Amniotic epithelial cell (primary cell): ENCODE data around the gene LRRC25.
A peak's percentile ranks its signal among the peaks of the same experiment; 100 is the strongest.
"Not testable (repeated sequence)": the region's sequence is repeated elsewhere in the genome, so short reads cannot be mapped to it uniquely, and the experiment has no call there.

Experiments
- DNase-seq: peaks from one replicate; pipeline ENCODE4 v3.0.0-alpha.2; 2010; ENCODE audit warnings: low read depth

The LRRC25 gene

DNA sequence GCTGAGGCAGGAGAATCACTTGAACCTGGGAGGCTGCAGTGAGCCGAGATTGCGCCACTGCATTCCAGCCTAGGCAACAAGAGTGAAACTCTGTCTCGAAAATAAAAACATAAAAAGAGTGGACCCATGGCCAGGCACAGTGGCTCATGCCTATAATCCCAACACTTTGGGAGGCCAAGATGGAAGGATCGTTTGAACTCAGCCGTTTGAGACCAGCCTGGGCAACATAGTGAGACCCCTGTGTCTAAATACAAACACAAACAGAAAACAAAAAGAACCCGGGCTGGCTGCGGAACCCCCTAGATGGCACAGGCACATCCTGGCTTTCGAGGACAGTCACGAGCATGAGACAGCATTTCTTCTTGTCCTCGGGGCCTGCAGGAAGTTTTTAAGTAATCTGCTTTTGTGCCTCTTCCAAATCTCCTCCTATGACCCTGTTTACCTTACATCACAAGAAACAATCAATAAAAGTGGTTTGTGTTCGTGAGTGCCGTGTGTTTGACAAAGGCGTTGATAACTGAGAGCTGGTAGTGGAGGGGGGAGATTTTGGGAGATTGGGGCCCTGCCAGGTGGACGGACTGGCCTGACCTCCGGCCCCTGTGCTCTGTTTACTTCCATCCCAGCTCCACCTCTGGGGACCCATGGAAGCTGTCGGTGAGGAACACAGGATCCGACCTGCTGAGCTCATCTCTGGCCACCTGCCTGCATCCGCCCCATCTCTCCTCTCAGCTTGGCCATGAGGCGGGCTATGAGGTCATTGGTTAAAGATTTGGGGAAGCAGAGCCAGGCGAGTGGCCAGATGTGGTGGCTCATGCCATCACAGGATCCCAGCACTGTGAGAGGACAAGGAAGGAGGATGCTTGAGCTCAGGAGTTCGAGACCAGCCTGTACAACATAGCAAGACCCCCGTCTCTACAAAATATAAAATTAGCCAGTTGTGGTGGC, 17.3 kb downstream of the LRRC25 start:
- DNase-seq, result peak; percentile 30

DNA sequence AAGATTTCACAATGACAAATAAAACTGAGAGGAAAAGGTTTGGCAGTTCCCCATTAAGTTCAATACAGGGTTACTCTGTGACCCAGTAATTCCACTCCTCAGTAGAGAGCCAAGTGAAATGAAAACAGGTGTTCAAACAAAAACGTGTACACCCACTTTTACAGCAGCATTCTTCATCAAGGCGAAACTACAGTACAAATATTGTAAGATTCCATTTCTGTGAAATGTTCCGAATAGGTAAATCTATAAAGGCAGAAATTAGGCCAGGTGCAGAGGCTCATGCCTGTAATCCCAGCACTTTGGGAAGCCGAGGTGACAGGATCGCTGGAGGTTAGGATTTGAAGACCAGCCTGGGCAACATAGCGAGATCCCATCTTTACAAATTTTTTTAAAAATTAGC, 20.4 kb downstream of the LRRC25 start:
- no peak for DNase-seq

DNA sequence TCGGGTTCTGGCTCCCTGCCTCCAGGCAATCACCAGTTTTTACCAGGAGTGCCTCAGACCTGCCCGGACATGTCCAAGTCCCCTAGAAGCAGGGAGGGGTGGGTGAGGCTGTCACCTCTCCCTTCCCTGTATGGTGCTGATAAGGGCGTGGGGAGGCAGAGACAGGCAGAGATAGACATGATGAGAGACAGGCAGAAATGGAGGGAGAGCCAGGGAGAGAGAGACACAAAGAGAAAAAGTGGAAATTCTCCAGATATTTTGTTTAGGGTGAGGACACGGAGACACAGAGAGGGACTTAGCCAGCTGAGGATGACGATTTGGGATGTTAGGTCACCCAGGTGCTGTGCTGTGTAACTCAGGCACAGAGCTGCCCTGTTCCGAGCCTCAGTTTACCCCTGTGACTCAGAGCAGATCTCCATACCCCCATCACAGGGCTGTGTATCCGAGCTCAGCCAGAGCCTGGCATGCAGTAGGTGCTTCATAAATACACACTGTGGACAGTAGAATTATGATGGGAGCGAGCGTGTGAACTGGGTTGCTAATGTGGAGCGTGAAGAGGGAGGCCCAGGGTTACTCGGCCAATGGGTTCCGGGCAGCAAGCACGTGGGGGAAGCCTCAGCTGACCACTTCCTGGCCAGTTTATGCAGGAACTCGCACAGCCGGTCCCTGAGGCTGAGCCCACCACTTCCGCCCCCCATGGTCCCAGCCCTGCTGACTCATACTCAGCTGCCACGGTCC, 23.4 kb downstream of the LRRC25 start:
- peak; percentile 99 for DNase-seq

DNA sequence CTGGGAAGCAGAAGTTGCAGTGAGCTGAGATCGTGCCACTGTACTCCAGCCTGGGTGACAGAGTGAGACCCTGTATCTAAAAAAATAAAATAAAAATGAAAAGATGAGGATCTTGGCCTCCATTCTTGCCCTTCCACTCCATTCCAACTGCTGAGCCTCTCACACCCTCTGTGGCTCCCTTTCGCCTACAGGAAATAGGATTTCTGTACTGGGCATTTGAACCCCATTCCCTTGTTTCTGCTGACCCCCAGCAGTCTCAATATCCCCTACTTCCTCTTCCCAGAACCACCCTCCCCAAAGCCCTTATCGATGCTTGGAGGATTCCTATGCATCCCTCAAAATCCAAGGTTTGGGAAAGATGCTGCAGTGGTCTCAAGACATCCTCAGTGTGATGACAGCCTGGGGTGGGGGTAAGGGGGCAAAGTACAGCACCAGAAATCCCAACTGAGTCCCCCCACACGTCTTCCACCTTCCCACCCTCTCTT, 24.0 kb downstream of the LRRC25 start:
- no peak for DNase-seq

DNA sequence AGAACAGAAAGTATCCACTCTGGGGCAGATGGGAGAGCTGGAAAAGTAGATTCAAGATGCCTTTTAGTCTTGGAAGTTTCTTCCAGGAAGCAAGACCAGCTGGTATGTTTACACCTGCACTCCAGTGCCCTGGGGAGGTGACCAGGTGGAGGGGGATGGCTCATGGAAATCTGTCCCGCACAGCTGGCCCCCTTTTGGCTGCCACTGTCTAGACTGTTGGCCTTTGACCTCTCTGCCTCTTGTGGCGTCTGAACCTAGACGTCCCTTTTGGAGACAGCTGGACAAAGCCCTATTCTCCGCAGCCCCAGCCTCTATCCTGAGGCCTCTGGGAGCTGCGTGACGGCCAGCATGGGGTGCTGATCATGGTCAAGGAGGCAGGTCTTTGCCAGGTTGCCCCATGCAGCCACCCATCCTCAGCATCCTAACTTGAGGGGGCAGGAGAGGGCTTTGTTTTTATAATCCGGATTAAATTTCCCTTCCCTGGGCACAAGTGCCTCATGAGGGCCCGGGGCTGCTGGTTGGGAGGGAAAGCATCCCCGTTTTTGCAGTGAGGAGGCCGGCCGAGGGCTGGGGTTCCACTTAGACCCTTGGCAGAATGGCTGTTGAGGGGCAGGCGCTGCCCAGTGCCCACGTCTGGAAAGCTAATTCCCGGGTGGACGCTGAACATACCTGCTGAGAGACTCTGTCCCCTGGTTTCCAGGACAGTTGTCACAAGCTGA, 28.8 kb downstream of the LRRC25 start:
- no peak for DNase-seq

DNA sequence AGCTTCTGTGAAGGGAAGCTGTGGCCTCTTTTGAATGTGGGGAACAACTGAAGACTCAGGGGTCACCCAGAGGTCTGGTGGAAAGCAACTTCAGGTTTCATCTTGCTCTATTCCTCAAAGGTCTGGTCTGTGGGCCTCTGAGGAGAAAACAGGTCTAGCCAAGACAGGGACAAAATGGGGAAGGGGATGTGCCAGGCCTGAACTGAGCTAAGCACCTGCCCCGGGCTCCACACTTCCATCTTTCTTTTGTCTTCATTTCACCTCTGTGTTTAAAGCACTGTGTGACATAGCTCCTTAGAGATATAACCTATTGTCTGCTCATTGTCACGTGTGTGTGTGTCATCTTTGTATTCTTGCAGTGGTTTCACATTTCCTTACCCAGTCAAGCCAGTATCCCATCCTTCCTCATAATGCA, 31.4 kb downstream of the LRRC25 start:
- DNase-seq, result no peak

DNA sequence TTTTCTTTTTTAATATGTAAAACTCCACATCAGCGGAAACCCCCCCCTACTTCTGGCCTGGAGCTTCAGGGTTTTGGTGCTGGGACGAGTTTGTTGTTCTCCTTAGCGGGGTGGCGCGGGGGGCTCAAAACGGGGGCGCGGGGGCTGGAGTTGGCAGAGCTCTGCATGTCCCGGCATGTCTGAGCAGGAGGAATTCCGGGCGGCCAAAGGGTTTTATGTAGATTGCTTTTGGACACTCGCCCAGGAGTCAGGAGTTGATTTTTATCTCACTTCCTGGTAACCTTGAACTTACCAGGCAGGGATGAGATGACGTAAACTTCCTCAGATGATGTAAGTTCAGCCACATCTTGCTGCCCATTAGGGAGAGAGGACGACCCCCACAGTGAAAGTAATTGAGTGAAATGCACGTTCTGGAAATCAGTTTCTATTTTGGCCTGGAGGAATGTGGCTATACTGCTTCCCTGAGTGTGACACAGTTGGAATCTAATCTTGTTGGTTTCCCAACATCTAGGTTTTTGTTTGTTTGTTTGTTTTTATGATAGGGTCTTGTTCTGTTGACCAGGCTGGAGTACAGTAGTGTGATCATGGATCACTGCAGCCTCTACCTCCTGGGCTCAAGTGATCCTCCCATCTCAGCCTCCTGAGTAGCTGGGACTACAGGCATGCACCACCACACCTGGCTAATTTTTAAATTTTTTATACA, 32.4 kb downstream of the LRRC25 start:
- DNase-seq, result peak; percentile 100

DNA sequence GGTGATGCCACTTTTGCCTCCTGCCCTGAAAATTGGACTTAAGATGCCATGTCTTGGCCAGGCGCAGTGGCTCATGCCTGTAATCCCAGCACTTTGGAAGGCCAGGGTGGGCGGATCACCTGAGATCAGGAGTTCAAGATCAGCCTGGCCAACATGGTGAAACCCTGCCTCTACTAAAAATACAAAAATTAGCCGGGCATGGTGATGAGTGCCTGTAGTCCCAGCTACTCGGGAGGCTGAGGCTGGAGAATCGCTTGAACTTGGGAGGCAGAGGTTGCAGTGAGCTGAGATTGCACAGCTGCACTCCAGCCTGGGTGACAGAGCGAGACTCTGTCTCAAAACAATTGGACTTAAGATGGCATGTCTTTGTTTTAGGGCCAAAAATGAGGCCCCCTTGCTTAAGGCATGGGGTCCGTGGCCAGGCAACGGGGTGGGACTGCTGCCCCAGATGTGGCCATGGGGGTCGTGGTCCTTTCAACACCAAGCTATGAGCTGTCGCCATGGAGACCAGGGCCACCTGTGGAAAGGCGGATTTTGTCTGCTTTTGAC, 33.1 kb downstream of the LRRC25 start:
- DNase-seq, result not testable (repeated sequence)

DNA sequence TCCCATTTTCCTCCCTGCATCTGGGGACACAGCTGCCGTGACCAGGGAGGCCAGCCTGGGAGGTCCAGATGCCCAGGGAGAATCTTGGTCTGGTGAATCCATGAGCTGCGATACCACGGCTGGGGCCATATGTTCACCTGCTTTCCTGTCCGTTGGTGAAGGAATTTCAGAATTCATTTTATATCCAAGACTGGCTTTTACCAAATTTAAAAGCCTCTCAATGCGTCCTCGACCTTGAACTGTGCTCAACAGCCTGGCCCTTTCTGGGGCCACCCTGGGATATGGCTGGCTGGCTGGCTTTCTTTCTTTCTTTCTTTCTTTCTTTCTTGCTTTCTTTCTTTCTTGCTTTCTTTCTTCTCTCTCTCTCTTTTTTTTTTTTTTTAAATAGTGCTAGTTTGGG, 33.6 kb downstream of the LRRC25 start:
- DNase-seq, result no peak

DNA sequence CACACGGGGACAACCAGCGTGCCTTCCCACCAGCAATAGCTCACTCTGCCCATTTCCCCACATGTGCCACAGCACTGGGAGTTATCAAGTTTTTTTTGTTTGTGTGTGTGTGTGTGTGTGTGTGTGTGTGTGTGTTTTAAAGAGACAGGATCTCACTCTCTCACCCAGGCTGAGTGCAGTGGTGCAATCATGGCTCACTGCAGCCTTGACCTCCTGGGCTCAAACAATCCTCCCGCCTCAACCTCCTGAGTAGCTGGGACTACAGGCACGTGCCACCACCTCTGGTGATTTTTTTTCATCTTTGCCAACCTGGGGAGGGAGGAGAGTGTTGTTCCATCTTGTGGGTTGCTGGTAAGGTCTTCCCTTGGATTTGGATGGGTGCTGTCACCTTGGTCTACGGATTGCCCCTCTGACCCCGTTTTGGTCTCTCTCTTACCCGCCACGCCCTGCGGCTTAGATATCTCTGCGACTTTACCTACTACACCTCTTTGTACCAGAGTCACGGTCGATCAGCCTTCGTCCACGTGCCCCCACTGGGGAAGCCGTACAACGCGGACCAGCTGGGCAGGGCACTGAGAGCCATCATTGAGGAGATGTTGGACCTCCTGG, 34.4 kb downstream of the LRRC25 start:
- DNase-seq, result peak; percentile 53

DNA sequence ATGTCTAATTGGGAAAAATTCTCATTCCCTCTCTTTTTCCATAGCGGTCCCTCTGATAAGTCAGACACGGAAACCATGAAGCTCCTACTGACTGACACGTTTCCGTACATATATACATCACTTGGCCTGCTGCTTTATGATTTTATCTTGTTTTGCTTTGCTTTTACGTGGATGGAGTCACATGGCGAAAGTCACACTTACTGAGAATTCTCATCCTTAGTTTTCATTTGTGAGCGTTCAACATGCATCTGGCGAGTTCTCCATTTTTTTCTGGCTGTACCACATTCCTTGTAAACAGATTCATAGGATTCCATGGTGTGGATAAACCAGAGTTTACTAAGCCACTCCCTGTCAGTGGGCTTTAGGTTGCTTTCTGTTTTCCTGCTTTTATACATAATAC, 35.8 kb downstream of the LRRC25 start:
- DNase-seq, result peak; percentile 67

DNA sequence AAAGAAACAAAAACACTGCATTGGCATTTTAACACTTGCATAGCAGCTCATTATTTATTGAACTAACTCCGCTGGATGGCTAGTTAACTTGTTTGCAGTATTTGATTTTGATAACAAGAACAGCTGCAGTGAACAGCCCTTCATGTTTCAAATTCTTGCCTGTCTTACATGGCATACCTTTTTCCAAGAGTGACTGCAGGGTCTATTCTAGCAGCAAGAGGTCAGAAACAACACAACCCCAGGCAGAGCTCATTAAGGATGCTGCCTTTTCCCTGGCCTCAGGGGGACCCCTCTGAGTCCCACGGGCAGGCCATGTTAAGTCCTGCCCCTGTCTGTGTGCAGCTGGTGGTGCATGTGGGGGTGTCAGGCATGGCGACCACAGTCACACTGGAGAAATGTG, 40.4 kb downstream of the LRRC25 start:
- DNase-seq, result no peak

DNA sequence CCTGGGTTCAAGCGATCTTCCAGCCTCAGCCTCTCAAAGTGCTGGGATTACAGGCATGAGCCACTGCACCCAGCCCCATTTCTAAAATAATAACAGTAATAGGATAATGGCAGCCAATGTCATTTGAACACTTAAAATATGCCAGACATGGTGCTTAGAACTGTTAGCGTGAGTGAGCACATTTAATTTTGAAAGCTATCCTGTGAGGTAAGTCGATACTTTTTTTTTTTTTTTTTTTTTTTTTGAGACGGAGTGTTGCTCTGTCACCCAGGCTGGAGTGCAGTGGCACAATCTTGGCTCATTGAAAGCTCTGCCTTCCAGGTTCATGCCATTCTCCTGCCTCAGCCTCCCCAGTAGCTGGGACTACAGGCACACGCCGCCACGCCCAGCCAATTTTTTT, 42.7 kb downstream of the LRRC25 start:
- DNase-seq, result not testable (repeated sequence)

DNA sequence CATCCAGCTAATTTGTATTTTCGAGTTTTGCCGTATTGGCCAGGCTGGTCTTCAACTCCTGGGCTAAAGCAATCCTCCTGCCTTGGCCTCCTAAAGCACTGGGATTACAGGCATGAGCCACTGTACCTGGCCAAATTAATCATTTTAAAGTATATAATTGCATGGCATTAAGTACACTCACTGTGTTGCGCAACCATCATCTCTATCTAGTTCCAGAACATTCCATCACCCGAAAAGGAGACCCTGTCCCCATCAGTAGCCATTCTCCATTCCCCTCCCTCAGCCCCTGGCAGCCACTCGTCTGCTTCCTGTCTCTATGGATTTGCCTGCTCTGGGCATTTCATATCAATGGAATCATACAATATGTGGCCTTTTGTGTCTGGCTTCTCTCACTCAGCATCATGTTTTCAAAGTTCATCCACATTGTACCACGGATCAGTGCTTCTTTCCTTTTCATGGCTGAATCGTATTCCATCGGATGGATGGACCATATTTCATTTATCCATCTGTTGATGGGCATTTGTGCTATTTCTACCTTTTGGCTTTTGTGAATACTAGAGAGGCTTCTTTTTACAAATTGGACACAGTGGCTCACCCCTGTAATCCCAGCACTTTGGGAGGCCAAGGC, 43.9 kb downstream of the LRRC25 start:
- peak; percentile 26 for DNase-seq

DNA sequence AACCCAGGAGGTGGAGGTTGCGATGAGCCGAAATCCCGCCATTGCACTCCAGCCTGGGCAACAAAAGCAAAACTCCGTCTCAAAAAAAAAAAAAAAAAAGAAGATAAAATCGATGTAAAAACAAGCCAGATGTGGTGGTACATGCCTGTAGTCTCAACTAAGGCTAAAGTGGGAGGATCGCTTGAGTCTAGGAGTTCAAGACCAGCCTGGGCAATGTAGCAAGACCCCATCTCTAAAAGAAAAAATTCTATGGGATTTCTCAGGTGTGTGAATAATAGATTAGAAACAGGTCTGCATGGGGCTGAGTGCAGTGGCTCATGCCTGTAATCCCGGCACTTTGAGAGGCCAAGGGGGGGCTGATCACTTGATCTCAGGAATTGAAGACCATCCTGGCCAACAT, 45.9 kb downstream of the LRRC25 start:
- DNase-seq, result no peak

DNA sequence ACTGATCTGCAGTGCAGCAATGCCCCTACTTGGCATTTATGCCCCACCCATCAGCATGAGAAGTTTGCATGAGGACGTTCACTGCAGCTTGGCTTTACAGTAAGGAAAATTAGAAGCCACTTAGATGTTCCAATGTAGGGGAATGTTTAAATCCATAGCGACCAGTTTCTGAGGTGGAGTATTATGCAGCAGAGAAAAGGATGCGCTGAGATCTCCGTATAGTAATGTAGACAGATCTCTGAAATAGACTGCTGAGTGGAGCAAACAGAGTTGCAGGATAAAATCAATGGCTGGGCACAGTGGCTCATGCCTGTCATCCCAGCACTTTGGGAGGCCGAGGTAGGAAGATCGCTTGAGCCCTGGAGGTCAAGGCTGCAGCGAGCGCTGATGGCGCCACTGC, 46.9 kb downstream of the LRRC25 start:
- DNase-seq, result no peak

DNA sequence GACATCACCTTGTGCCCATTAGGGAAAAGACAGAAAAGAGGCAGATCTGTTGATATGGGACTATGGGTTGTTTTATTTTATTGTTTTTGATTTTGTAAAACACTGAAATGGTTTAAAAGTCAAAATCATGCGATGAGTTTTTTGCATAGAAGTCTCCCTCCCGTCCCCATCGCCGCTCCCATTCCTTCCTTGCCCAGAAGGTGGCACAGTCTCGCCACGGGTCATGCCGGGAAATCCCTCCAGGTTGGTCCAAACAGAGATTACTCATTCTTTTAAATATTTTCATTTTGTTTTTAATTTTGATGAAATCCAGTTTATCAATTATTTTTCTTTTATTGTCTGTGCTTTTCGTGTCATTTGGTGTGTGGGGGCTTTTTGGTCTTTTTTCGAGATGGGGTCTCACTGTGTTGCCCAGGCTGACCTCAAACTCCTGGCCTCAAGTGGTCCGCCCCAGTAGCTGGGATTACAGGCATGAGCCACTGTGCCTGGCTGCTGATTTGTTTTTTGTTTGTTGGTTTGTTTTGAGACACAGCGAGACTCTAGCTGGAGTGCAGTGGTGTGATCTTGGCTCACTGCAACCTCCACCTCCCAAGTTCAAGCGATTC, 47.8 kb downstream of the LRRC25 start:
- DNase-seq, result peak; percentile 55

DNA sequence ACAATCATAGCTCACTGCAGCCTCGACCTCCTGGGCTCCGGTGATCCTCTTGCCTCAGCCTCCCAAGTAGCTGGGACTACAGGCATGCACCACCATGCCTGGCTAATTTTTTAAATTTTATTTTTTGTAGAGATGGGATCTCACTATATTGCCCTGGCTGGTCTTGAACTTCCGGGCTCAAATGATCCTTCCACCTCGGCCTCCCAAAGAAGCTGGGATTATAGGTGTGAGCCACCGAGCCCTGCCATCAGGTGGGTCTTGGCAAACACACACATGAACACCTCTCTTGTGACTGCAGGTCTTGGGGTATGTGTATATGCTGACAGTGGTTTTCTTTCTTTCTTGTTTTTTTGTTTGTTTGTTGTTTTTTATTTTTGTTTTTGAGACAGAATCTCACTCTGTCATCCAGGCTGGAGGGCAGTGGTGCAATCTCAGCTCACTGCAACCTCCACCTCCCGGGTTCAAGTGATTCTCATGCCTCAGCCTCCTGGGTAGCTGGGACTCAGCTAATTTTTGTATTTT, 48.5 kb downstream of the LRRC25 start:
- not testable (repeated sequence) for DNase-seq

DNA sequence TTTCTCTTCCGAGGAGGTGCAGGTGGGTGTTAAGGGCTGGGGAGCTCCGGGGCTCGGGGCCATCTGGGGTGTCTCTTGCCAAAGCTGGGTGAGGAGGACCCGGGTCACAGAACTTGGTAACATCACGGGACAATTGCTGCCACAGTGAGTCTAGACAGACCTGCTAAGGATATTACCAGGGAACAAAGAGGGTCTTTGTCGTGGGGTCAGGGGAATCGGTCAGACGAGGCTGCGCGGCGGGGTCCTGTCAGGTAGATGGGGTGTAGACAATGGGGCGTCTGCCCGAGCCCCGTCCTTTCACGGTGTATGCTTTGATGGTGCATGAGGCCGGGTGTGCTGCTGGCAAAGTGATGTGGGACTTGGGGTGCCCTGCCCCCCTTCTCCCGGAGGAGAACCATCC, 49.3 kb downstream of the LRRC25 start:
- DNase-seq, result no peak

DNA sequence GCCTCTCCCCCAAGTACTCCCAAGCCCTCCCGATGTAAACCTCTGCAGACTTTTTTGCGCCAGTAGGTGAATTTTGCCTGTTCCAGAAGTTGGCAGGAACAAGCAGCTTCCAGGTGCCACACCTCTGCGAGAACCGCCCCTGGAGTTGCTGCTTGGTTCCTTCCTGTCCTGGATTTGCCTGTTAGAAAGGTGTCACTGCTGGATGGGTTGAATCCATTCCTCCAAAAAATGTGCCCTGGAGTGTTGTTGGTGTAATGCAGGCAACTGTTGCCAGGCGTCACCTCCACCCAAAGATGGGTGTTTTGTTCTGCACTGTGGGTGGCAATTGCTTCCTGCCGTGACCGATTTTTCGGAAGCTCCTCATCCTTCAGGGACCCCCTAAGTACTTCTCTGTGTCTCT, 51.3 kb downstream of the LRRC25 start:
- no peak for DNase-seq
